Mucosa of descending colon (tissue), 3 donors: ENCODE results near the gene CD53. TPM values are rescaled to one million over a fixed set of nuclear protein-coding genes. Genes with fewer than 3 reads are reported as not detected.
"Not testable (repeated sequence)": the region's sequence is repeated elsewhere in the genome, so short reads cannot be mapped to it uniquely, and the experiment has no call there.

ENCODE experiments used
- ATAC-seq: fragments of 200-7000 bp; cut with Tn5 transposase; one replicate; pipeline ENCODE4 v1.9.1; 2020; ENCODE audit warnings: mild to moderate bottlenecking, moderate library complexity
- DNase-seq, 3 donors: peaks; one replicate each; pipeline ENCODE4 v3.0.0-alpha.2; 2020
- H3K36me3 ChIP-seq: fragments of 200-600 bp; one replicate; pipeline ENCODE4 v1.8.0; 2021; ENCODE audit warnings: low read depth, mild to moderate bottlenecking
- H3K4me1 ChIP-seq: fragments of 200-600 bp; one replicate; pipeline ENCODE4 v1.8.0; 2021; ENCODE audit warnings: low read depth, mild to moderate bottlenecking
- H3K4me3 ChIP-seq: fragments of 200-600 bp; one replicate; pipeline ENCODE4 v1.8.0; 2021; ENCODE audit warnings: mild to moderate bottlenecking
- H3K9me3 ChIP-seq: fragments of 200-600 bp; one replicate; pipeline ENCODE4 v1.8.0; 2021; ENCODE audit warnings: mild to moderate bottlenecking
- intact Hi-C, 2 donors: fragments of 100-400 bp; cut with DNase I in 1 of 2; cut with micrococcal nuclease in 1 of 2; formaldehyde crosslinking; loops; one replicate each; pipeline versions ENCODE4 v1.11.0 to v1.11.1; 2022; cut with DNase I, micrococcal nuclease
- total RNA-seq, 3 donors: library from RNA; stranded (reverse); fragmentation: NEBNext Ultra II Directional in 2 of 3; extraction: Animal tissue kit (Norgen Biotek cat#: 25700) in 2 of 3; gene quantifications; one replicate each; pipeline versions ENCODE4 v1.2.1 to v1.2.4, GENCODE V29; 2021 to 2023
- TF ChIP-seq, protein P1 (sequence below): fragments of 200-600 bp; IDR thresholded peaks from one replicate; pipeline ENCODE4 v1.8.0; 2022; ENCODE audit warnings: antibody characterized with exemption, mild to moderate bottlenecking
- donor health status: DM: no; HTN: no; CAD: no; lungs with moderate emphysema.
- donor health status: DM: no; HTN: no; CAD: no.
- donor health status: DM: no; HTN: yes; CAD: no.

Gene CD53
- total RNA-seq, 3 donors from 2014 or later = 10.3 to 32.8 (median 28.2) TPM

DNA sequence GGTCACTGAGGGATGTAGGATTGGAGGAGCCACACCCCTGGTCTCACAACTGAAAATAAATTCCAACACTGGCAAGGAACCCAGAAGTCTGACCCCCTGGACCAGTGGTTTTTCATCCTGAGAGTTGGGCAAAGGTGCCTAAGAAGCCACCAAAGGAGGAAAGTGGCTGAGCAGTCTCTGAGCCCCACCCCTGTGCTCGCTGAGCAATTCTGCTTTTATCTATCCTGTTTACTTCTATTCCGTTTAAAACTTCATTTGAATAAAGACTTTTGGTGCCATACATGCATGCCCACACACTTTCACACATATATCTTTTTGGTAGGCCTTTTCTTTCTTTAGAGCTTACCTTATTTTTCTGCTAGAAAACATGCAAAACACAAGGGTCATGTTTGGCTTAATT is 13.9 kb upstream of the CD53 start:
- no peak for DNase-seq
- Histone ChIP-seq H3K36me3 (no peaks in the 10 kb centered on the region), H3K4me3 (no peak overlapping the region), H3K4me1 (no peaks in the 10 kb centered on the region), H3K9me3 (no peaks in the 10 kb centered on the region)
- TF ChIP-seq, protein P1, sequence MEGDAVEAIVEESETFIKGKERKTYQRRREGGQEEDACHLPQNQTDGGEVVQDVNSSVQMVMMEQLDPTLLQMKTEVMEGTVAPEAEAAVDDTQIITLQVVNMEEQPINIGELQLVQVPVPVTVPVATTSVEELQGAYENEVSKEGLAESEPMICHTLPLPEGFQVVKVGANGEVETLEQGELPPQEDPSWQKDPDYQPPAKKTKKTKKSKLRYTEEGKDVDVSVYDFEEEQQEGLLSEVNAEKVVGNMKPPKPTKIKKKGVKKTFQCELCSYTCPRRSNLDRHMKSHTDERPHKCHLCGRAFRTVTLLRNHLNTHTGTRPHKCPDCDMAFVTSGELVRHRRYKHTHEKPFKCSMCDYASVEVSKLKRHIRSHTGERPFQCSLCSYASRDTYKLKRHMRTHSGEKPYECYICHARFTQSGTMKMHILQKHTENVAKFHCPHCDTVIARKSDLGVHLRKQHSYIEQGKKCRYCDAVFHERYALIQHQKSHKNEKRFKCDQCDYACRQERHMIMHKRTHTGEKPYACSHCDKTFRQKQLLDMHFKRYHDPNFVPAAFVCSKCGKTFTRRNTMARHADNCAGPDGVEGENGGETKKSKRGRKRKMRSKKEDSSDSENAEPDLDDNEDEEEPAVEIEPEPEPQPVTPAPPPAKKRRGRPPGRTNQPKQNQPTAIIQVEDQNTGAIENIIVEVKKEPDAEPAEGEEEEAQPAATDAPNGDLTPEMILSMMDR = no peak
- intact Hi-C loops = no loop called here
- ATAC-seq = no peak

DNA sequence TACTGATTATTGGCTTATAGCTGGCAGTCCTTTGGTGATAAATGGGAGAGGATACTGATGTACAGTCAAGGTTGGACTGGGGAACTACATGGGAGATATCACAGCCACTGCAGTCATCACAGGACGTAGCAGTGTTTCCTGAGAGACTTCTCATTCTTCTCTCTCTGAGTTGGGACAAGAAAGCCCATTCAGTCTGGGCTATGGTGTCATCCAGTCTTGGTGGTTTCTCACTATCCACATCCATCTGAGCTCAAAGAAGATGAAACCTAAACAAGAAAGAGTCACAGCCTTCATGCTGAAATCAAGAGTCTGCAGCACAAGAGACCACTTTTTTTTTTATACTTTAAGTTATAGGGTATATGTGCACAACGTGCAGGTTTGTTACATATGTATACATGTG is 12.8 kb upstream of the CD53 start:
- no peak for DNase-seq
- Histone ChIP-seq H3K4me1 (no peaks in the 10 kb centered on the region), H3K36me3 (no peaks in the 10 kb centered on the region), H3K9me3 (no peaks in the 10 kb centered on the region), H3K4me3 (no peak overlapping the region)
- TF ChIP-seq, protein P1 = no peak
- ATAC-seq = no peak
- intact Hi-C loops = no loop called here

DNA sequence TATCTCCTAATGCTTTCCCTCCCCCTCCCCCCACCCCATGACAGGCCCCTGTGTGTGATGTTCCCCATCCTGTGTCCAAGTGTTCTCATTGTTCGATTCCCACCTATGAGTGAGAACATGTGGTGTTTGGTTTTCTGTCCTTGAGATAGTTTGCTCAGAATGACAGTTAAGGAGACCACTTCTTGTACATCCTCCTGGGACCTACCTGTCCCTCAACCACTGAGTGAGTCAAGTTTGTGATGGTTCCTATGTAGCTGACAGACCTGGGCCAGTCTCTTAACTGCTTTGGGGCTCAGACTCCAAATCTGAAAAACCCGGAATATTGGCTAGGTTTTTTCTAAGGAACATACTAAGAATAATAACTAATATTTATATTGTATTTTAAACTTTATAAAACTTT is 12.3 kb upstream of the CD53 start:
- intact Hi-C loops, H3K4me3 ChIP-seq, H3K9me3 ChIP-seq, H3K36me3 ChIP-seq, H3K4me1 ChIP-seq, DNase-seq, ATAC-seq: not testable (repeated sequence)

DNA sequence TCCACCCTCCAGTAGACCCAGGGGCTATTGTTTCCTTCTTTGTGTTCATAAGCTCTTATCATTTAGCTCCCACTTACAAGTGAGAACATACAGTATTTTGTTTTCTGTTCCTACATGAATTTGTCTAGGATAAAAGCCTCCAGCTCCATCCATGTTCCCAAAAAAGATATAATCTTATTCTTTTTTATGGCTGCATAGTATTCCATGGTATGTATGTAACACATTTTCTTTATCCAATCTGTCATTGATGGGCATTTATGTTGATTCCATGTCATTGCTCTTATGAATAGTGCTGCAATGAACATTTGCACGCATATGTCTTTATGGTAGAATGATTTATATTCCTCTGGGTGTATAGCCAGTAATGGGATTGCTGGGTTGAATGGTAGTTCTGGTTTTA is 11.0 kb upstream of the CD53 start:
- H3K4me1 ChIP-seq, H3K36me3 ChIP-seq, H3K4me3 ChIP-seq, DNase-seq, ATAC-seq, H3K9me3 ChIP-seq, intact Hi-C loops: not testable (repeated sequence)

DNA sequence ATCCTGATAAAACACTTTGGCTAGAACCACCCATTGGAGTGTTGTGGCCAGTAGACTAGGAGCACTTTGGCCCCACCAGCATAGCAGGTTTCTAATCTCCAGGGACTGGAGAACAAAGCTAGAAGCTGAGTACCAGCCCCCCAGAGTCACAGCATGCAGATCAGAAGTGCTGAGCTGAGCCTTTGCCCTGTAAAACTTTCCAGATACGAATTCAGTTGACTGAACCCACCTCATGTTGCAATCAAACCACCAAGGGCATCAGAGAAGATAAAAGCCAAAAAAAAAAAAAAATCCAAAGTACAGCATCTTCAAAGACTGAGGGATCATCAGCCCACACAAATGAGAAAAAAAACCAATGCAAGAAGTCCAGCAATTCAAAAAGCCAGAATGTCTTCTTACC is 8.7 kb upstream of the CD53 start:
- peaks cover 6% of the 10 kb centered on the region for H3K9me3 ChIP-seq
- ATAC-seq (no peak), DNase-seq (no peak)
- H3K4me1 ChIP-seq = no peaks in the 10 kb centered on the region
- no peak overlapping the region for H3K4me3 ChIP-seq
- TF ChIP-seq, protein P1 = no peak
- no peaks in the 10 kb centered on the region for H3K36me3 ChIP-seq
- intact Hi-C loops = no loop called here

DNA sequence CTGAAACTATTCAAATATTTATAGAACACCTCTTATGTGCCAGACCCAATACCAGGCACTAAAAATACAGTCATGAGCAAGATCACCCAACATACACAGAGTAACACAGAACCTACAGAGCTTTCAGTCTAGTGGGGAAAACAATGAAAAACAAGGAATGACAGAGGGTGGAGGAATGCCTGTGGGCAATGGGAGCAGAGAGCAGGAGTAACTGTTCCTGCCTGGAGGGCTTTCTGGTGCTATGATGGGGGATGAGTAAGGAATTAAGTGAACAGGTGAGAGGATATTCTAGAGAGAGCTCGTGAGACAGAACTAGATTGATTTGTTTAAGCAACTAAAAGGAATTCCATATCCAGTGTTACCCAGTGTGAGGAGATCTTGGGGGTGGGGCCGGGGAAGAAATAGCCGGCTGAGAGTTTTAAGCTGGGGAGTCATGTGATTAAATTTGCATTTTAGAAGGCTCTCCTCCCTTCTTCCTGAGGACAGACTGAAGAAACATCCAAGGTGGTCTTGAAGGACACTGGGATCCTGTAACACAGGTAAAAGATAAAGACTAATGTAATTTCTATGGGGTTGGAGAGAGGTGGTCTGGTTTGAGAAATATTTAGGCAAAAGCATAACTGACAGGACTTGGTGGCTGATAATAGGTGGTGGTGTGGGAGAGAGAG is 2.1 kb upstream of the CD53 start:
- H3K4me1 ChIP-seq = no peaks in the 10 kb centered on the region
- no peak for ATAC-seq

More for the DNA sequence above, 2.1 kb upstream of the CD53 start:
- no peak for DNase-seq
- TF ChIP-seq, protein P1 = no peak
- peaks cover 6% of the 10 kb centered on the region for H3K9me3 ChIP-seq
- intact Hi-C loops = no loop called here
- H3K4me3 ChIP-seq = no peak overlapping the region
- H3K36me3 ChIP-seq = no peaks in the 10 kb centered on the region
